ENCODE data around the gene SIM2.

GRCh38 chr21:36798491-36798890 is 99.6 kb downstream of the SIM2 start:
- TF ChIP-seq POLR2AphosphoS5 (IDR thresholded peaks at IDR 0.05; ENCODE audit: borderline replicate concordance, low read depth, low read length) (no peak), EZH2 (IDR thresholded peaks at IDR 0.05) (no peak), FOXP2 (optimal IDR thresholded peaks at IDR 0.05; ENCODE audit: control extremely low read depth, extremely low read length, insufficient read depth) (no peak)

All from SK-N-MC (cell line).